HG03060 (cell line): ENCODE results near the gene RAD9A.

Experiments used
- ATAC-seq: cut with Tn5 transposase; IDR thresholded peaks from one replicate; pipeline ENCODE4 v1.9.1; 2021; ENCODE audit warnings: low read depth, moderate number of reproducible peaks; ENCODE audit not compliant: unreplicated experiment

The RAD9A gene

DNA sequence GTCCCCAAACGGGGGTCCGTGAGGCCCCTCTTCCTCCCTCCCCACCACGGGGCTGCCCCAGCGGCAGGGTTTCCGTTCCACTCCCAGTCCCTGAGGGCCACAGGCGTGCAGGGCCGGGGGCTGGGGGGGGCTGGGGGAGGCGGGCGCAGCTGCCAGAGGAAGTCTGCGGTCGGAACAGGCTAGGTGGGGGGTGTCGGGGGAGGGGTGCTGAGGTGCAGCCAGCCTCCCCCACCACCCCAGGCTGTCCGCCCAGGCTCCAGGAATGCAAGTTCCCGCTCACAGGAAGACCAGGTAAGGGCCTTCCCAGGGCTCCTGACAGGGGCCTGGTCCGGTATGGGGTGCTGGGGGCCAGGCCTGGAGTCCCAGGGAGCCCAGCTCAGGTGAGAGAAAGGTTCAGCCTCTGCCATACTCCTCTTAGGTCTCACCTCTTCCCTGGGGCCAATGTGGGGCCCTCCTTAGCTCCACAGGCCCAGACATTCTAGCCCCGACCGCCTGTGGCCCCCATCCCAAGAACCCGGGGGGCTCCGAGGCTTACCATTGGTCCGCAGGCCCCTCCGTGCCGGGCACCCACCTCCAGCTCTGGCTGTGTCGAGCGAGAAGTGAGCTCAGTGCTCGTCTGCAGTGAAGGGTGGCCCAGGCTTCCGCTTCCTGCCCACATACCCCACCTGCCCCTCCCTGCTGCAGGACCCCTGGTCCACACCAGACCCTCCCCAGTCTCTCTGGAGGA lies 45.5 kb downstream of the RAD9A start, which contains the start of gene PTPRCAP:
TSS of gene PTPRCAP (minus strand) at position 601 of the 727 bp plus-strand sequence. CDS start at position 538, 63 bp downstream.
- no peak for ATAC-seq

DNA sequence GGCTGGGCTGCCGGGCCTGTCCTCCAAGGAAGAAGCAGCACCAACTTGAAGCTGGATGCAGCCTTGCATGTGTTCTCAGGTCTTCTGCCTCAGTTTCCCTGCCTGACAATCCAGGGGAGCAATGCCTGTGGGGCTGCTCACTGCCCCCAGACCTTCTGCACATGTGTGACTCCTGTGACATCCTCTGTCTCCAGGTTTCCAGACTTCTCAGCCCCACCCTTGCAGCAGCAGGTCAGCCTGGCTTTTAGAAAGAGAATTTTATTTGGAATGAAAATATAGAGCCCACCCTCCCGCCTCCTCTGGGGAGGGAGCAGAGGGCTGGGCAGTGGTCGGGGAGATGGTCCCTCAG lies 46.0 kb downstream of the RAD9A start:
- no peak for ATAC-seq

DNA sequence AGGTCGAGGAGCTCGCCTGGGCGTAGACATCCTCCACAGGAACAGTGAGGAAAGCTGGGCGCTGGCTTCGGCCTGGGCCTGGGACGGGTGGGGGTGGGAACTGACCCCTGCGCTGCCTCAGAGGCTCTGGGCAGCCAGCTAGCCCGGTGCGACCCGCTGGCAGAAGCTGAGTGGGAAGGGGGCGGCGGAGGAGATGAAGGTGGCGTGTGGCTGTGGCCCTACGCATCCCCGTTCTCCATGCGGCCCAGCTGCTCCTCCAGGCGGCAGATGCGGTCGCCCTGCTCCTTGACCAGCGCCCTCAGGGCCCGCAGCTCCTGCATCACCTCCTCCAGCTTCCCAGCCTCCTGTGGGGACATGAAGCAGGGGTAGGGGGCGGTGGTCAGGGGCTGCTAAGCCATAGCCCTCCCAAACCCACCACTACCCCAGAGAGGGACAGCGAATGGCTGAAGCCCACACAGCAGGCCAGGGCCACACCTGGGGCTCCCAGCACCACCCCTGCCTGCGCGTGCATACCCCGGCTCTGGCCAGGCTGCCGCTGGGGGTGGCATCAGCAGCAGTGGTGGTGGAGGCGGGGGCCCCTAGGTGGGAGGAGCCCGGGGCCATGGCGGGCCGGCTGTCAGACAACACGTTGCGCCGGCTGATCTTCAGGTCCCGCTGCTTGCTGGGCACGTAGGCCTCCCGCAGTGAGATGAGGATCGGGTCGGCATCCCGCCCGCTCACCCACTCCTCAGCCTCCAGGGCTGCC lies 46.5 kb downstream of the RAD9A start:
- no peak for ATAC-seq

DNA sequence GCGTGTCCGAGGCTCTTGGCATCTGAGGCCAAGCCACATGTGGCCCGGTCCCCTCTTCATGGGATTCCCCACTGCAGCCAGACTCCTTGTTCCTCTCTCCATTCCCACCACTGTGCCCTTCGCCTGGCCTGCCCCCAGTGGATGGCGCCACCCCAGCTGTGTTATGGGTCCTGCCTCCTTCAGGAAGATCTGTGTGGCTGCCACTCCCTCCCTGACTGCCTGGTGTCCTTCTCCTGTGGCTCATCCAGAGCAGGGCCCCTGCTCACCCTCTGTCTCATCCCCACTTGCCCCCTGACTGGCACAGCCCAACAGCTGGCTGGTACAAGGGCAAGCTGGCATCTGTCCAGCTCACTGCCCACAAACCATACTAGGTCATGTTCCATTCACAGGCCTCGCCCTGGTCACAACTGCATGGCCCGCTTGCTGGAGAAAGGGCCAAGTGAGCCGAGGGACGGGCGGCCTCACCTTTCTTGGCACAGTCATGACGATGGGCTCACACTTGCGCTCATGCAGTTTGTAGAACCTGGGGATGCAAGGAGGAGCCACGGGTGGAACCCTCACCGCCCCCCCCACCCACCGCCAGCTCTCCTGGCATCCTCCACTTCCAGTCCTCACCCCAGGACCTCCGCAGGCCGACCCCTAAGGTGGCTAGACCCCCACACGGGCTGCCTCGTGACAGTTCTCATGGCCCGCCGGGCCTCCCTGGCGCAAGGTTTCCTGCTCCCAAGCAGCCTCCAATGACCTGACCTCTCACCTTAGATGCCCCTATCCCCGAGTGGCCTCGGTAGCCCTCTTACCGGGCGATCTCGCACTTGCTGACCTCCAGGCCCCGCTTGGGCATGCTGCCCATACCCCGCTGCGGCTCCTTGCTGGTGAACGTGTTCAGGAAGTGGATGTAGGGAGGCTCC lies 47.8 kb downstream of the RAD9A start:
- no peak for ATAC-seq

DNA sequence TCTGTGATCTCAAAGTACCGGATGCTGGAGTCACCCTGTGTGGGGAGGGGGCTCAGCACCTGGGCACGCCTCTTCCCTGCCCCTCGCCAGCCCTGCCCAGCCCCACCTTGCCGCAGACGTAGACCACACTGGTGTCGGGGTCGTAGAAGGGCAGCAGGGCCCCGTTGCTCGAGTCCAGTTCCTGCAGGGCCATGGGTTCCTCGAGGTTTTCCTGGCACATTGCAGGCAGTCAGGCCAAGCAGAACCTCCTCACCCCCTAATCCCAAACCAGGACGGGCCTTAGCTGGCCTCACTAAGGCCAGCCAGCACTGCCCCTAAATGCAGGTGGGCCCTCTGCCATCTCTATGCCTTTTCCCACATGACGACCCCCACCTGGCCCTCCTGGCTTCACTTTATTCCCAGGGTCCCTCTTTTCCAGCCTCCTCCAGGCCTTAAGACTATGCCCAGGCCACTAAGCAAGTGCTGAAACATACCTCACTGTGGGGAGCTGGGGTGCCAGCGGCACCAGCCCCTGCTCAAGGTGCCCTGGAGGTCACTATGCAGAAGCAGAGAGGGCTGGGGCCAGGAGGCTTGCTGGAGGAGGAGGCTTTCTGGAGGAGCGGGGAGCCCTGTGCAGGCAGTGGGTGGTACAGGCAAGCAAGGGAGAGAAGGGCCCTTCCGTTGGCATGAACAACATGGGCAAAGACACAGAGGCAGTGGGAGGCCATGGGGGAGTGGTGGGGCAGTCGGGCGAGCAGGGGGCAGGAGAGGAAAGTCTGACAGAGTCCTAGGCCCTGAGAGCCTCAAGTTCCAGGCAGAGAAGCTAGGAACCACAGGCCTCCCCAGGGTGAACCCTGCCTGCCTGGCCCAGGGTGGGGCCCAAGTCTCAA lies 48.7 kb downstream of the RAD9A start:
- no peak for ATAC-seq

DNA sequence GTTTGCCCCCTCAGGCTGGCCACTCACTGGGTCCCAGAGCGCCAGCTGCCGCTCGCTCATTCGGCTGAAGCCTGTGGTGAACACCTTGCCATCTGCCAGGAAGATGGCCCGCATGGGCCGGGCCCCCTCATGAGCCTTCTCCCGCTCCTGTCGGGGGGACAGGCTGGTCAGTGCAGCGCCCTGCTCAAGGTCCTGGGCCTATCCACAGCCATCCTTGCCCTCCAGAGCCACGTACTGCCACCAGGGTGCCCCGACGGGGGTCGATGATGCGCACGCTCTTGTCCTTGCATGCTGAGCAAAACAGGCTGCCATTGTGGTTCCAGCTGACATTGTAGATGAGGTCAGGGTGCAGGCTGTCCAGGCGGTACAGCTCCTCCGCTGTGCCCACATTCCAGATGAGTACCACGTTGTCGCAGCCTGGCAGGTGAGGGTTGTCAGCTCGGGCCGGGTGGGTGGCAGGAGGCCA lies 49.3 kb downstream of the RAD9A start:
- no peak for ATAC-seq

DNA sequence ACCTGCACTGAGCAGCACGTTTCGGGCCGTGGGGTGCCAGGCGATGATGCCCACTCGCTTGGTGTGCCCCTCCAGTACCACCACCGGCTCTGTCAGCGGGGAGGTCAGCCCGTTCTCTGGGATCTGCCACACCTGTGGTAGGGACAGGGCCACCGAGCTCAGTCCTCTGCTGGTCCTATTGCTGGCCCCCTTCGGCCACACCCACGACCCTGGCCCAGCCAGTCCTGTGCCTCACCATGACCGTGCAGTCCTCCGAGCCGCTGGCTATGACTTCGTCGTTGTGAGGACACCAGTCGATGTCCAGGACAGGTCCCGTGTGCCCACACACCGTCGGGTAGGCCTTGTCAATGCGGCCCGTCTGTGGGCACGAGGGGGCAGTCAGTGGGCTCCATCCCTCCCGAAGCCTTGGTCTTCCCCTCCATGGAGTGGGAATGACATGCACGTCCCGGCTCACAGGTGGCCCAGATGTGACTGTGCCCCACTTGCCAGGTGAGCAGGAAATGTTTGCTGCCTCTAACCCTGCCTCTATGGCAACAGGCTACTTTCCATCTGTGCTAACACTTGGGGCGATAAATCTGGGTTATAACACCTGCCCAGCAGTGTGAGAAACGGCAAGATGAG lies 50.1 kb downstream of the RAD9A start:
- no peak for ATAC-seq

DNA sequence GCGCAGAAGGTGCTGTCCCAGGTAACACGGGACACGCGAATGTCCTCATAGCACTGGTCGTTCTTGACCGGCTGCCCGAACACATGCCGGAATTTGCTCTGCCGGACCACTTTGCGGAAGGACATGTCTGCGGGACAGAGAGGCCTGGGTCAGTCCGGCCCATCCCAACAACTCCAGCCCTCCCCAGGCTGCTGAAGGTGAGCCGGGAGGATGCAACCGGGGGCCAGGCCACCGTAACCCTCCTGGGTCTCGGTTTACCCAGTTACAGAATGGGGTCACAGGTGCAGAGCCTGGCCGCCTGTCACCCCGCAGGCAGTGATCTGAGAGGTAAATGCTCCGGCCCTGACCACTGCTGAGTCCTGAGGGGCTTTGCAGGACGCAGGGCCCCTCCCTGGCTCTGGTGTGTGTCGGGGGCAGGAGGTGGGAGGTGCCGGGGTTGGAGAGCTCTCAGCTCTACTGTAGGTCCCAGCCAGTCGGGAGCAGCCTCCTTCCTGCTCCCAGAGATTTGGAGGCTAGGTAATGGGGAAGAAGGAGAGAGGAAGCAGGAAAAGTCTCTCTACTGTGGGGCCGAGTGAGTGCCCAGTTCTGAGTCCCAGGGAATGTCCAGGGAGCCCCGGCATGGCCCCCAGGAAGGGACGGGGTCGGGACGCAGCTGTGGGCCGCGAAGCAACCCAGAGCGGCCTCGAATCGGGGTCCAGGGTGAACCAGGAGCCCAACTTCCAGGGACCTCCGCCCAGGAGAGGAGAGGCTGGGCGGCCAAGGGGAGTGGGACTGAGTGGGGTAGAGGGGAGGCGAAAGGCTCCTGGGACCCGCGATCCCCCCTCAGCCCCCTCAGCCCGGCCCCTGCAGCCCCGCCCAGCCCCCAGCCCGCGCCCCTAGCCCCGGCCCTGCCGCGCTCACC lies 51.0 kb downstream of the RAD9A start:
- no peak for ATAC-seq

DNA sequence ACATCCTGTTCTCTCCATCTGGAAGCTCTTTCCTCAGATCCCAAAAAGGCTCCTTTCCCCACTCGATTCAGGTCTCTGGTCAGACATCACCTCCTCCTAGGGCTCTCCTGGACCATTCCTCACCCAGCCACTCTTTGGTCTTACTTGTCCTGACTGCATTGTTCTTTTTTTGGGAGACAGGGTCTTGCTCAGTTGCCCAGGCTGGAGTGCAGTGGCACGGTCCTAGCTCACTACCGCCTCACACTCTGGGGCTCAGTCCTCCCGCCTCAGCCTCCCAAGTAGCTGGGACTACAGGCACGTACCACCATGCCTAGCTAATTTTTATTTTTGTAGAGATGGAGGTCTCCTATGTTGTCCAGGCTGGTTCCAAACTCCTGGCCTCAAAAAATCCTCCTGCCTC lies 53.7 kb downstream of the RAD9A start:
- no peak for ATAC-seq
